Vagina (tissue), 2 donors: ENCODE results near the gene SOHLH1. TPM values are rescaled to one million over a fixed set of nuclear protein-coding genes. Genes with fewer than 3 reads are reported as not detected.

Source experiments
- DNase-seq, 2 donors: peaks; one replicate each; pipeline ENCODE4 v3.0.0-alpha.2; 2017; ENCODE audit errors: extremely low spot score in 2 of 2
- H3K27ac ChIP-seq: fragments of 200-600 bp; sonication (generic); one replicate; pipeline ENCODE4 v1.5.1; 2019
- H3K27me3 ChIP-seq: fragments of 200-600 bp; sonication (generic); one replicate; pipeline ENCODE4 v1.5.1; 2019
- H3K36me3 ChIP-seq, 2 donors: fragments of 200-600 bp; sonication (generic); one replicate each; pipeline ENCODE4 v1.5.1; 2017 to 2019
- H3K4me1 ChIP-seq: fragments of 200-600 bp; sonication (generic); one replicate; pipeline ENCODE4 v1.5.1; 2019
- H3K4me3 ChIP-seq, 2 donors: fragments of 200-600 bp; sonication (generic); 1 replicate in 1 of 2; 2 replicates in 1 of 2; pipeline ENCODE4 v1.5.1; 2016 to 2019
- H3K9me3 ChIP-seq: fragments of 200-600 bp; sonication (generic); one replicate; pipeline ENCODE4 v1.5.1; 2019
- POLR2A ChIP-seq, 2 donors: fragments of 450-650 bp; IDR thresholded peaks; one replicate each; pipeline ENCODE4 v1.6.1; 2017; ENCODE audit warnings: antibody characterized with exemption in 2 of 2, mild to moderate bottlenecking in 2 of 2, moderate library complexity in 2 of 2
- POLR2AphosphoS5 ChIP-seq, 2 donors: sonication (generic); formaldehyde crosslinking; IDR thresholded peaks; one replicate each; pipeline ENCODE4 v1.9.0; 2017; ENCODE audit warnings: antibody characterized with exemption in 2 of 2, mild to moderate bottlenecking in 2 of 2, low read depth in 1 of 2; ENCODE audit not compliant: insufficient read depth in 1 of 2
- intact Hi-C: fragments of 100-400 bp; cut with DNase I; formaldehyde crosslinking; loops from one replicate; pipeline ENCODE4 v1.15.1; 2023
- total RNA-seq: library from RNA; depleted of rRNA; stranded (reverse); fragments of >200 nt; gene quantifications from one replicate; pipeline ENCODE4 v1.2.3, GENCODE V29; 2016
- TF ChIP-seq, protein P1 (sequence below), 3 experiments: fragments of 450-650 bp in 2 of 3; fragments of 200-600 bp in 1 of 3; sonication (generic) in 1 of 3; IDR thresholded peaks; one replicate each; pipeline ENCODE4 v1.5.1; 2017 to 2019; ENCODE audit warnings: antibody characterized with exemption in 3 of 3, mild to moderate bottlenecking in 2 of 3, moderate library complexity in 2 of 3

The SOHLH1 gene
- total RNA-seq, 1 donor from 2014 or later: not detected

DNA sequence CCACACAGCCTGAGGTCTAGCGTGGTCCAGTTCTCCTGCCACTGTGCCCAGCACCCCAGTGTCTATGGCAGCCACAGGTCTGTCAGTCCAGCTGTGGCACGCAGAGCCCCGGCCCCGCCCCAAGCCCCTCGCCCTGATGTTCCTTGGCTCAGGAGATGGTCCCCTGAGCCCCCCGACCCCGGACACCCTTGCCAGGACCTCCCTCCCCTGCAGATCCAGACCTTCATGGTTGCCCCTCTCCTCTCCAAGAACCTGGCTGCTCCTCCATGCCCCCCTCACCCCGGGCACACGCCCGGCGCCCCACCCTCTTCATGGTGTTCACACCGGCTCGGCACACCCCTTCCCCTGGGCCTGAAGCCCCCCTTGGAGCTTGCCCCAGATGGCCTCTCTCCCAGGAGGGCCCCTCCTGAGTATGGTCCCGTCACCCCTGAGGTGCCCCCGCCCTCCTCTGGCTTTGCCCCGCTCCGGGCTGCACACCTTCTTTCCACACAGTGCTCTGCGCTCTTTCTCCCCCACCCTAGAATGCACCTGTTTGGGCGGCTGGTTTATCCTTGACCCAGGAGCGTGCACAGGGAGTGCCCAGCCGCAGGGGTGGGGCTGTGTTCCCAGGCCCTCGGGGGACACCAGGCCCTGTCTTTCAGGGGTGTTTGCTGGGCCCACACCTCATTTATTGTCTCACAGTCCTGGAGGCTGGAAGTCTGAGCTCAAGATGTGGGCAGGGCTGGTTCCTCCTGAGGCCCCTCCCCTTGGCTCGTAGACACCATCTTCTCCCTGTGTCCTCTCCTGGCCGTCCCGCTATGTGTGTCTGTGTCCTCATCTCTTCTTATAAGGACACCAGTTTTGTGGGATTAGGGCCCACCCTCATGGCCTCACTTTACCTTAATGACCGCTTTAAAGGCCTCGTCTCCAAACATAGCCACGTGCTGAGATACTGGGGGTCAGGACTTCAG is 40.3 kb upstream of the SOHLH1 start:
- TF ChIP-seq POLR2AphosphoS5 (IDR thresholded peaks at IDR 0.05; ENCODE audit: insufficient read depth in 1 of 2, low read depth in 1 of 2): no peak
- TF ChIP-seq, protein P1, sequence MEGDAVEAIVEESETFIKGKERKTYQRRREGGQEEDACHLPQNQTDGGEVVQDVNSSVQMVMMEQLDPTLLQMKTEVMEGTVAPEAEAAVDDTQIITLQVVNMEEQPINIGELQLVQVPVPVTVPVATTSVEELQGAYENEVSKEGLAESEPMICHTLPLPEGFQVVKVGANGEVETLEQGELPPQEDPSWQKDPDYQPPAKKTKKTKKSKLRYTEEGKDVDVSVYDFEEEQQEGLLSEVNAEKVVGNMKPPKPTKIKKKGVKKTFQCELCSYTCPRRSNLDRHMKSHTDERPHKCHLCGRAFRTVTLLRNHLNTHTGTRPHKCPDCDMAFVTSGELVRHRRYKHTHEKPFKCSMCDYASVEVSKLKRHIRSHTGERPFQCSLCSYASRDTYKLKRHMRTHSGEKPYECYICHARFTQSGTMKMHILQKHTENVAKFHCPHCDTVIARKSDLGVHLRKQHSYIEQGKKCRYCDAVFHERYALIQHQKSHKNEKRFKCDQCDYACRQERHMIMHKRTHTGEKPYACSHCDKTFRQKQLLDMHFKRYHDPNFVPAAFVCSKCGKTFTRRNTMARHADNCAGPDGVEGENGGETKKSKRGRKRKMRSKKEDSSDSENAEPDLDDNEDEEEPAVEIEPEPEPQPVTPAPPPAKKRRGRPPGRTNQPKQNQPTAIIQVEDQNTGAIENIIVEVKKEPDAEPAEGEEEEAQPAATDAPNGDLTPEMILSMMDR (IDR thresholded peaks at IDR 0.05): no peak
- Histone ChIP-seq H3K9me3 (no peaks in the 10 kb centered on the region), H3K27me3 (no peaks in the 10 kb centered on the region), H3K36me3 (no peaks in the 10 kb centered on the region), H3K4me3 (no peak overlapping the region), H3K27ac (no peak overlapping the region), H3K4me1 (no peaks in the 10 kb centered on the region)
- intact Hi-C loops: no loop called here
- DNase-seq: no peak

- H3K4me1 ChIP-seq: no peaks in the 10 kb centered on the region
- no peak overlapping the region for H3K27ac ChIP-seq
- DNase-seq: no peak
- H3K9me3 ChIP-seq: no peaks in the 10 kb centered on the region
- no peak overlapping the region for H3K4me3 ChIP-seq
- TF ChIP-seq, protein P1 (IDR thresholded peaks at IDR 0.05): no peak
- TF ChIP-seq POLR2AphosphoS5 (IDR thresholded peaks at IDR 0.05; ENCODE audit: insufficient read depth in 1 of 2, low read depth in 1 of 2) (no peak), POLR2A (IDR thresholded peaks at IDR 0.05) (no peak)
- intact Hi-C loops: no loop called here
- H3K36me3 ChIP-seq: no peaks in the 10 kb centered on the region
- no peaks in the 10 kb centered on the region for H3K27me3 ChIP-seq
Observed at GRCh38 chr9:135737840-135738521, 38.7 kb upstream of the SOHLH1 start.

DNA sequence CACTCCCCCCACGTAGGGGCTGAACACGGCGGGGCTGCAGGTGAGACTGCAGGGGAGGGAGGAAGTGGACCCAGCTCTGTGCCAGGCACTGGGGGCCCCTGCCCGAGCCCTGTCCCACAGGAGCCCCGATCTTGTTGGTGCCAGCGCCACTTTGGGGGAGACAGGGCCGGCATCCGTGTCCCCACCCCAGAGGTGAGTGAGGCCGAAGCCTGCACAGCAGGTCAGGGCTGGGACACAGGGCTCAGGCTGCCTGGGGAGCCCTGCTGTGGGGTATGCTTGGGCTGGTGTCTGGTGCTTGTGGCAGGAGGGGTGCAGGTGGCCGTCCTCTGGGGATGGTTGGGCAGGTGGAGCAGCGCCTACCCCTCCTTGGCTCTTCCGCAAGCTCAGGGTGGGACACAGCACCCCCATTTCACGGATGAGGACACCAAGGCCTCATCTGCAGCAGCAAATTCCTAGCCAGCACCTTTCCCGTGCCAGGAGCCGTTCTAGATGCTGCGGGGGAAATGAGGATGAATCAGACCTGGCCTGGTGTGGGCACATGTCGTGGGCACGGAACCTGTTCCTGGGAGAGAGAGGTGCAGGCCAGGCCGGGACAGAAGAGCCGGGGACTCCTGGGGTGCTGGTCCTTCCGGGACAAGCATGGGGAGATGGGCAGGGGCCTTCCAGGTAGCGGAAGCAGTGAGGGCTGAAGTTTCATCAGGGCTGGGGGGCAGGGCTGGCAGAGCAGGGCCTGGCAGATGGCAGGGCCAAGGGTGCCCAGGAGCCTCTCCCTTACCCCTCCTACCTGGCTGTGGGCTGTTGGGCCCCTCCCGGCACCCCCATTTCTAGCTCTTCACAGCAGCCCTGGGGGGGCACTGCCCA is 37.9 kb upstream of the SOHLH1 start:
- Histone ChIP-seq H3K4me1 (no peaks in the 10 kb centered on the region), H3K36me3 (no peaks in the 10 kb centered on the region), H3K9me3 (no peaks in the 10 kb centered on the region), H3K27ac (no peak overlapping the region), H3K4me3 (no peak overlapping the region), H3K27me3 (no peaks in the 10 kb centered on the region)
- no peak for DNase-seq
- intact Hi-C loops: no loop called here
- TF ChIP-seq, protein P1 (IDR thresholded peaks at IDR 0.05): no peak
- TF ChIP-seq POLR2AphosphoS5 (IDR thresholded peaks at IDR 0.05; ENCODE audit: insufficient read depth in 1 of 2, low read depth in 1 of 2) (no peak), POLR2A (IDR thresholded peaks at IDR 0.05) (no peak)

GRCh38 chr9:135736272-135736978 is 37.1 kb upstream of the SOHLH1 start:
- no peak for DNase-seq
- H3K4me3 ChIP-seq: no peak overlapping the region
- H3K36me3 ChIP-seq: no peaks in the 10 kb centered on the region
- no peak overlapping the region for H3K27ac ChIP-seq
- H3K4me1 ChIP-seq: no peaks in the 10 kb centered on the region
- no peaks in the 10 kb centered on the region for H3K27me3 ChIP-seq
- intact Hi-C loops: no loop called here
- H3K9me3 ChIP-seq: no peaks in the 10 kb centered on the region
- TF ChIP-seq POLR2AphosphoS5 (IDR thresholded peaks at IDR 0.05; ENCODE audit: insufficient read depth in 1 of 2, low read depth in 1 of 2) (no peak), POLR2A (IDR thresholded peaks at IDR 0.05) (no peak)
- TF ChIP-seq, protein P1 (IDR thresholded peaks at IDR 0.05): no peak
